VCaP (cell line): ENCODE measurements around the gene CPNE5.

Experiments
- H3K27ac ChIP-seq: fragments of 450-650 bp; 2 replicates; pipeline ENCODE4 v1.5.1; 2017
- CTCF ChIP-seq: fragments of 450-650 bp; conservative IDR thresholded peaks from 2 replicates; pipeline ENCODE4 v1.5.1; 2017; ENCODE audit warnings: mild to moderate bottlenecking, moderate library complexity

Gene CPNE5

GRCh38 chr6:36838896-36839748, at the start of gene CPNE5:
TSS of gene CPNE5 (minus strand) at chr6:36839444. CDS start at chr6:36839377, 67 bp downstream.
- H3K27ac ChIP-seq, result peak within 1 kb of the TSS; percentile 23; the same call in 1 of the 2 replicates
- TF ChIP-seq CTCF, result no peak

- TF ChIP-seq CTCF, result no peak
- H3K27ac ChIP-seq, result no peak overlapping the region
Observed at GRCh38 chr6:36888115-36888643, 48.9 kb upstream of the CPNE5 start.

GRCh38 chr6:36886950-36887618, 47.8 kb upstream of the CPNE5 start:
- TF ChIP-seq CTCF, result no peak
- no peak overlapping the region for H3K27ac ChIP-seq

- TF ChIP-seq CTCF, result peak; percentile 87
- peak within 1 kb of the TSS; percentile 79 for H3K27ac ChIP-seq
Observed at GRCh38 chr6:36885461-36886401, 46.5 kb upstream of the CPNE5 start, which contains the start of gene C6orf89. TSS of gene C6orf89 (plus strand) at chr6:36885952. CDS start at chr6:36899445, 13,493 bp downstream.

GRCh38 chr6:36884610-36885009, 45.4 kb upstream of the CPNE5 start:
- peak overlapping the region; percentile 79 for H3K27ac ChIP-seq

GRCh38 chr6:36875250-36875633, 36.0 kb upstream of the CPNE5 start:
- H3K27ac ChIP-seq, result peak overlapping the region; percentile 94
- TF ChIP-seq CTCF, result no peak

More at GRCh38 chr6:36884610-36885009, 45.4 kb upstream of the CPNE5 start:
- TF ChIP-seq CTCF, result no peak
